H1 (cell line): ENCODE measurements around the gene PLA2G1B. TPM values are rescaled to one million over a fixed set of nuclear protein-coding genes. Genes with fewer than 3 reads are reported as not detected.

ENCODE experiments used
- ATF2 ChIP-seq: IDR thresholded peaks from 2 replicates; pipeline ENCODE4 v1.6.1; 2012; ENCODE audit warnings: low read length, inconsistent platforms
- BRCA1 ChIP-seq: IDR thresholded peaks from 2 replicates; pipeline ENCODE4 v1.6.1; 2012; ENCODE audit warnings: low read depth, low read length, improper control_type of control experiment
- CBX8 ChIP-seq: fragments of 300-800, 300-1000 bp; sonication (generic); IDR thresholded peaks from 2 replicates; pipeline ENCODE4 v1.7.1; 2016; ENCODE audit warnings: low read depth, low read length, borderline replicate concordance
- CEBPB ChIP-seq: IDR thresholded peaks from 2 replicates; pipeline ENCODE4 v1.6.1; 2012; ENCODE audit warnings: low read depth, low read length
- EP300 ChIP-seq, 2 experiments: IDR thresholded peaks; 1 replicate in 1 of 2; 2 replicates in 1 of 2; pipeline ENCODE4 v1.6.1; 2011 to 2012; ENCODE audit warnings: low read depth in 2 of 2, low read length in 2 of 2, mild to moderate bottlenecking in 2 of 2, borderline replicate concordance in 1 of 2, inconsistent platforms in 1 of 2, moderate library complexity in 1 of 2
- EZH2 ChIP-seq: fragments of 200-600 bp; sonication (generic); IDR thresholded peaks from 2 replicates; pipeline ENCODE4 v1.7.1; 2012; ENCODE audit warnings: low read depth, mild to moderate bottlenecking, moderate library complexity, low read length, inconsistent platforms; ENCODE audit not compliant: severe bottlenecking
- JUN ChIP-seq: IDR thresholded peaks from 2 replicates; pipeline ENCODE4 v1.6.1; 2011; ENCODE audit warnings: low read depth, mild to moderate bottlenecking, improper control_type of control experiment, low read length
- KDM5A ChIP-seq: fragments of 200-600 bp; IDR thresholded peaks from 2 replicates; pipeline ENCODE4 v1.7.1; 2012; ENCODE audit warnings: mild to moderate bottlenecking, low read length, inconsistent platforms, mixed read lengths
- MAX ChIP-seq: IDR thresholded peaks from 2 replicates; pipeline ENCODE4 v1.6.1; 2012; ENCODE audit warnings: inconsistent platforms
- NANOG ChIP-seq: IDR thresholded peaks from 2 replicates; pipeline ENCODE4 v1.6.1; 2011; ENCODE audit warnings: low read length, low read depth, mild to moderate bottlenecking, inconsistent platforms; ENCODE audit not compliant: insufficient read depth, poor library complexity, severe bottlenecking
- RXRA ChIP-seq: IDR thresholded peaks from 2 replicates; pipeline ENCODE4 v1.6.1; 2011; ENCODE audit warnings: low read depth, mild to moderate bottlenecking, low read length, moderate library complexity; ENCODE audit not compliant: insufficient read depth
- SP2 ChIP-seq: IDR thresholded peaks from 2 replicates; pipeline ENCODE4 v1.6.1; 2012; ENCODE audit warnings: mild to moderate bottlenecking, low read length, inconsistent platforms
- TAF7 ChIP-seq: optimal IDR thresholded peaks from 2 replicates; pipeline ENCODE3; 2011; ENCODE audit warnings: low read depth, mild to moderate bottlenecking, inconsistent platforms, low read length, moderate library complexity, borderline replicate concordance
- YY1 ChIP-seq: IDR thresholded peaks from 2 replicates; pipeline ENCODE4 v1.6.1; 2011; ENCODE audit warnings: low read depth, mild to moderate bottlenecking, low read length
- polyA plus RNA-seq, 7 experiments: library from polyadenylated mRNA; depleted of rRNA in 3 of 7; stranded (reverse) in 5 of 7; unstranded in 2 of 7; fragments of >200 nt in 5 of 7; fragments of 200-250 nt in 2 of 7; gene quantifications; 1 replicate in 5 of 7; 2 replicates in 1 of 7; 4 replicates in 1 of 7; pipeline versions ENCODE4 v1.2.1 to v1.2.3, GENCODE V29; 2011 to 2013; ENCODE audit warnings: missing spikeins in 2 of 7, mixed read lengths in 2 of 7
- total RNA-seq: library from RNA; stranded (reverse); fragmentation: NEBNext Ultra II Directional; extraction: Animal tissue kit (Norgen Biotek cat#: 25700); gene quantifications from 2 replicates; pipeline ENCODE4 v1.2.1, GENCODE V29; 2021
- TF ChIP-seq, protein P1 (sequence below), 3 experiments: IDR thresholded peaks; 1 replicate in 2 of 3; 2 replicates in 1 of 3; pipeline versions ENCODE4 v1.5.1 to v1.6.1; 2011; ENCODE audit warnings: low read length in 3 of 3, mild to moderate bottlenecking in 3 of 3, inconsistent platforms in 2 of 3, low read depth in 1 of 3, moderate library complexity in 1 of 3; ENCODE audit not compliant: insufficient read depth in 1 of 3; ENCODE audit errors: control extremely low read depth in 1 of 3
- TF ChIP-seq, protein P2 (sequence below): IDR thresholded peaks from 2 replicates; pipeline ENCODE4 v1.6.1; 2011; ENCODE audit warnings: low read length, improper control_type of control experiment

The PLA2G1B gene
- total and polyA plus RNA-seq, 2 of the 8 experiments (the other 6 are each of a cell fraction or from before 2014, with no cell fraction given), result not detected

DNA sequence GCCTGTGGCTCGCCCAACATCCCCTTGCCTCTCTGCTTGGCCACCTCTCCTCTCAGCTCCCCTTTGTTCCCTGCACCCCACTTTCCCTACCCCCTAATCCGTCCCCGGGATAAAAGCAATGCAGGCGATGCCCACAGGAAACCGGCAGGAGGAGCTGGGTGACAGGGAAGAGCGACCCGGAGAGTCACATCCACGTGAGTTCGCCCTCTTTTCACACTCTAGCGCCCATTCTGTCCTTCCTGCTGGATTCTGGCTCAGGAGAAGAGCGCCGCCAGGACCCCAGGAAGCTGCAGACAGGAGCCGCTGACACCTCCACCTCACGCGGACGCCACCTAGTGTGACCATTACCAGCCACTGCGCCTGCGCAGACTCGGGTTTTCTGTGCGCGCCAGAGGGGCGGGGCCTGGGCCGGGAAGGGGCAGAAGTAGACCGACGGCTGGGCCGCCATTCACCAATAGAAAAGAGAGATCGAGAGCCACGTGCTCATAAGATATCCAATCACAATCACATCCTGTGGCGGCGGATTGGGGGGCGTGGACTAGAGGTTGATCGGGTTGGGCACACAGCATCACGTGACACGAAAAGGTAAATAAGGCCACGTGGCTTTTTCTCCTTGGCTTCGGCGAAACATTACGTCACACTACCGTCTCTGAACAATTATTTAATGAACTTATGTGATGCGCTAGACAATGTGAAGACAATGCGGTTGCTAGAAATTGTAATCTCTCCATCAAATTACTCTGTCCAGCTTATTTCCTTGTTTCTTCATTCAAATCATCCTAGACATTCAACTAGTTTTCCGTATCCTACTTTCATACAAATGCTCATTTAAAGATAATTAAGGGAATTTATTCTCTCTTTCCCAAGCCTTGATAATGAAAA, 10.1 kb downstream of the PLA2G1B start (continued):
- TF ChIP-seq, protein P1, sequence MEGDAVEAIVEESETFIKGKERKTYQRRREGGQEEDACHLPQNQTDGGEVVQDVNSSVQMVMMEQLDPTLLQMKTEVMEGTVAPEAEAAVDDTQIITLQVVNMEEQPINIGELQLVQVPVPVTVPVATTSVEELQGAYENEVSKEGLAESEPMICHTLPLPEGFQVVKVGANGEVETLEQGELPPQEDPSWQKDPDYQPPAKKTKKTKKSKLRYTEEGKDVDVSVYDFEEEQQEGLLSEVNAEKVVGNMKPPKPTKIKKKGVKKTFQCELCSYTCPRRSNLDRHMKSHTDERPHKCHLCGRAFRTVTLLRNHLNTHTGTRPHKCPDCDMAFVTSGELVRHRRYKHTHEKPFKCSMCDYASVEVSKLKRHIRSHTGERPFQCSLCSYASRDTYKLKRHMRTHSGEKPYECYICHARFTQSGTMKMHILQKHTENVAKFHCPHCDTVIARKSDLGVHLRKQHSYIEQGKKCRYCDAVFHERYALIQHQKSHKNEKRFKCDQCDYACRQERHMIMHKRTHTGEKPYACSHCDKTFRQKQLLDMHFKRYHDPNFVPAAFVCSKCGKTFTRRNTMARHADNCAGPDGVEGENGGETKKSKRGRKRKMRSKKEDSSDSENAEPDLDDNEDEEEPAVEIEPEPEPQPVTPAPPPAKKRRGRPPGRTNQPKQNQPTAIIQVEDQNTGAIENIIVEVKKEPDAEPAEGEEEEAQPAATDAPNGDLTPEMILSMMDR (IDR thresholded peaks at IDR 0.05; ENCODE audit: control extremely low read depth in 1 of 3, insufficient read depth in 1 of 3, low read depth in 1 of 3, low read length in 3 of 3), result peak; percentile 28 to 63 (median 45)
- TF ChIP-seq ATF2 (peak; percentile 96), JUN (no peak), MAX (peak; percentile 99), BRCA1 (no peak), YY1 (peak; percentile 38; the same call in 1 of the 2 replicates), EP300 (IDR thresholded peaks at IDR 0.05; ENCODE audit: borderline replicate concordance in 1 of 2, low read depth in 2 of 2, low read length in 2 of 2) (no peak), CBX8 (no peak), RXRA (no peak), KDM5A (no peak), SP2 (no peak), EZH2 (no peak), NANOG (no peak), CEBPB (peak; percentile 53; the same call in 1 of the 2 replicates), TAF7 (peak; percentile 69)
- TF ChIP-seq, protein P2, sequence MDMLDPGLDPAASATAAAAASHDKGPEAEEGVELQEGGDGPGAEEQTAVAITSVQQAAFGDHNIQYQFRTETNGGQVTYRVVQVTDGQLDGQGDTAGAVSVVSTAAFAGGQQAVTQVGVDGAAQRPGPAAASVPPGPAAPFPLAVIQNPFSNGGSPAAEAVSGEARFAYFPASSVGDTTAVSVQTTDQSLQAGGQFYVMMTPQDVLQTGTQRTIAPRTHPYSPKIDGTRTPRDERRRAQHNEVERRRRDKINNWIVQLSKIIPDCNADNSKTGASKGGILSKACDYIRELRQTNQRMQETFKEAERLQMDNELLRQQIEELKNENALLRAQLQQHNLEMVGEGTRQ, result peak; percentile 99
